DOHH2 (cell line): Measurements from ENCODE around the gene LAMB1.

ENCODE experiments used
- CTCF ChIP-seq: fragments of 200-600 bp; sonication (generic); IDR thresholded peaks from one replicate; pipeline ENCODE4 v1.5.1; 2014; ENCODE audit warnings: antibody characterized with exemption, mild to moderate bottlenecking, low read depth, low read length; ENCODE audit not compliant: poor library complexity, severe bottlenecking
- EZH2phosphoT487 ChIP-seq: fragments of 200-600 bp; sonication (generic); IDR thresholded peaks from 2 replicates; pipeline ENCODE4 v1.6.1; 2017; ENCODE audit warnings: borderline replicate concordance, mild to moderate bottlenecking, antibody characterized with exemption, low read length, moderate library complexity, mixed read lengths

GRCh38 chr7:107909445-107909844 lies 93.5 kb downstream of the LAMB1 start:
- TF ChIP-seq CTCF (no peak), EZH2phosphoT487 (no peak)
